GM23248 (cell line): ENCODE results near the gene SHCBP1L. TPM values are rescaled to one million over a fixed set of nuclear protein-coding genes. Genes with fewer than 3 reads are reported as not detected.

ENCODE experiments used
- DNase-seq: peaks from one replicate; pipeline ENCODE4 v3.0.0-alpha.2; 2015
- H2AFZ ChIP-seq: fragments of 200-600 bp; sonication (generic); 2 replicates; pipeline ENCODE4 v1.6.1; 2016; ENCODE audit warnings: antibody characterized with exemption
- H3F3A ChIP-seq: fragments of 200-600 bp; sonication (generic); 2 replicates; pipeline ENCODE4 v1.6.1; 2016; ENCODE audit warnings: mild to moderate bottlenecking, antibody characterized with exemption, mixed run types; ENCODE audit not compliant: insufficient read depth
- H3K27ac ChIP-seq: fragments of 200-600 bp; sonication (generic); 2 replicates; pipeline ENCODE4 v1.5.1; 2016; ENCODE audit warnings: mild to moderate bottlenecking
- H3K27me3 ChIP-seq: fragments of 200-600 bp; sonication (generic); replicated peaks from 2 replicates; pipeline ENCODE4 v1.6.1; 2016; ENCODE audit warnings: mild to moderate bottlenecking; ENCODE audit not compliant: insufficient read depth
- H3K36me3 ChIP-seq: fragments of 200-600 bp; sonication (generic); 2 replicates; pipeline ENCODE4 v1.6.1; 2016; ENCODE audit warnings: low read depth, mild to moderate bottlenecking
- H3K4me1 ChIP-seq: fragments of 200-600 bp; sonication (generic); 2 replicates; pipeline ENCODE4 v1.6.1; 2016; ENCODE audit warnings: mild to moderate bottlenecking; ENCODE audit not compliant: insufficient read depth
- H3K4me2 ChIP-seq: fragments of 200-600 bp; sonication (generic); one replicate; pipeline ENCODE4 v1.6.1; 2016; ENCODE audit warnings: mild to moderate bottlenecking; ENCODE audit not compliant: unreplicated experiment
- H3K4me3 ChIP-seq: fragments of 200-600 bp; sonication (generic); 2 replicates; pipeline ENCODE4 v1.5.1; 2016; ENCODE audit warnings: mild to moderate bottlenecking
- H3K79me2 ChIP-seq: fragments of 200-600 bp; sonication (generic); 2 replicates; pipeline ENCODE4 v1.6.1; 2016; ENCODE audit warnings: mild to moderate bottlenecking; ENCODE audit not compliant: insufficient read depth
- H3K9ac ChIP-seq: fragments of 200-600 bp; sonication (generic); 2 replicates; pipeline ENCODE4 v1.6.1; 2016; ENCODE audit warnings: mild to moderate bottlenecking
- H3K9me2 ChIP-seq: fragments of 200-600 bp; sonication (generic); 2 replicates; pipeline ENCODE4 v1.6.1; 2016; ENCODE audit warnings: mixed run types, mild to moderate bottlenecking, moderate library complexity; ENCODE audit not compliant: insufficient read depth
- H3K9me3 ChIP-seq: fragments of 200-600 bp; sonication (generic); one replicate; pipeline ENCODE4 v1.6.1; 2017; ENCODE audit warnings: low read depth
- H4K20me1 ChIP-seq: fragments of 200-600 bp; sonication (generic); 2 replicates; pipeline ENCODE4 v1.6.0; 2016; ENCODE audit not compliant: insufficient read depth
- EZH2 ChIP-seq: fragments of 200-600 bp; sonication (generic); IDR thresholded peaks from 2 replicates; pipeline ENCODE4 v1.6.1; 2018; ENCODE audit warnings: antibody characterized with exemption, mild to moderate bottlenecking; ENCODE audit not compliant: insufficient read depth, poor library complexity, severe bottlenecking
- EZH2phosphoT487 ChIP-seq: fragments of 200-600 bp; sonication (generic); IDR thresholded peaks from 2 replicates; pipeline ENCODE4 v1.6.1; 2018; ENCODE audit warnings: antibody characterized with exemption, moderate library complexity, mild to moderate bottlenecking, low read depth; ENCODE audit not compliant: insufficient read depth
- WGBS, 2 experiments: methylation state at CpG; one replicate each; pipeline ENCODE4 v1.1.6; 2015 to 2017; ENCODE audit warnings: low lambda C conversion rate in 2 of 2, low coverage in 1 of 2; ENCODE audit errors: missing lambda C conversion rate in 2 of 2; 5-methylcytosine and 5-hydroxymethylcytosine counted together
- in situ Hi-C: fragments of 300-500 bp; cut with MboI; formaldehyde crosslinking; loops from 2 replicates; pipeline ENCODE4 v1.15.0; 2020
- polyA plus RNA-seq: library from polyadenylated mRNA; unstranded; fragments of >200 nt; fragmentation: Nextera tagmentation; extraction: Ambion mirVana; gene quantifications from 2 replicates; pipeline ENCODE4 v1.2.1, GENCODE V29; 2016
- total RNA-seq: library from RNA; depleted of rRNA; stranded (reverse); fragments of >200 nt; shearing (Covaris generic); gene quantifications from 2 replicates; pipeline ENCODE4 v1.2.3, GENCODE V29; 2014

SHCBP1L gene
- total and polyA plus RNA-seq, 2 experiments from 2014 or later, result not detected

- in situ Hi-C loops, result no loop called here
- H3K9ac ChIP-seq, result no peak overlapping the region
- H3K79me2 ChIP-seq, result no peaks in the 10 kb centered on the region
- no peaks in the 10 kb centered on the region for H3K4me1 ChIP-seq
- WGBS, 2 experiments, result 88 to 89% methylated on average over 2 of the region's 2 CpGs
- H3K27ac ChIP-seq, result no peak overlapping the region
- no peaks in the 10 kb centered on the region for H3F3A ChIP-seq
- no peak overlapping the region for H3K4me2 ChIP-seq
- H4K20me1 ChIP-seq, result no peaks in the 10 kb centered on the region
- H3K27me3 ChIP-seq, result no peaks in the 10 kb centered on the region
- H3K9me2 ChIP-seq, result no peaks in the 10 kb centered on the region
- H3K4me3 ChIP-seq, result no peak overlapping the region
- TF ChIP-seq EZH2phosphoT487 (no peak), EZH2 (no peak)
- H3K9me3 ChIP-seq, result no peaks in the 10 kb centered on the region
- no peak for DNase-seq
- no peaks in the 10 kb centered on the region; the same call in 1 of the 2 replicates for H3K36me3 ChIP-seq
- no peak overlapping the region for H2AFZ ChIP-seq
Observed at GRCh38 chr1:182939413-182939812, 13.6 kb downstream of the SHCBP1L start.

DNA sequence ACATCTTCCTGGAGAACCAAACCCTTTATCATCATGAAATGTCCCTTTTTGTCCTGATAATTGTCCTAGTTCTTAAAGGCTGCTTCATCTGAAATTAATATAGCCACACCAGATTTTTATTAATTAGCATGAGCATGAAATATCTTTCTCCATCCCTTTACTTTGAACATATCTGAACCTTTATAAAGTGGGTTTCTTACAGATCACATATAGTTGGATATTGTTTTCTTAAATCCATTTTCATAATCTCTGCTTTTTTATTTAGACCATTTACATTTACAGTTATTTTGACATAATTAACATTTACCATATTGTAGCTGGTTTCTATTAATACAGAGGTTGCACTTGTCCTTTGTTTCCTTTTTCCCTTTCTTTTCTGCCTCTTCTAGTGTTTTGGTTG, 17.2 kb downstream of the SHCBP1L start:
- in situ Hi-C loops, result no loop called here
- Histone ChIP-seq H3K27ac (no peak overlapping the region), H3K9ac (no peak overlapping the region), H4K20me1 (no peaks in the 10 kb centered on the region), H3K4me3 (no peak overlapping the region), H3F3A (no peaks in the 10 kb centered on the region), H3K9me2 (no peaks in the 10 kb centered on the region), H3K4me1 (no peaks in the 10 kb centered on the region), H3K36me3 (no peaks in the 10 kb centered on the region; the same call in 1 of the 2 replicates), H3K79me2 (no peaks in the 10 kb centered on the region), H3K9me3 (no peaks in the 10 kb centered on the region), H3K4me2 (no peak overlapping the region), H3K27me3 (no peaks in the 10 kb centered on the region), H2AFZ (no peak overlapping the region)
- DNase-seq, result no peak
- TF ChIP-seq EZH2phosphoT487 (no peak), EZH2 (no peak)

- no peak overlapping the region for H3K4me2 ChIP-seq
- H3K4me3 ChIP-seq, result no peak overlapping the region
- no peaks in the 10 kb centered on the region; the same call in 1 of the 2 replicates for H3K36me3 ChIP-seq
- TF ChIP-seq EZH2phosphoT487 (no peak), EZH2 (no peak)
- H3K9me3 ChIP-seq, result no peaks in the 10 kb centered on the region
- no peak overlapping the region for H3K27ac ChIP-seq
- no peaks in the 10 kb centered on the region for H4K20me1 ChIP-seq
- H2AFZ ChIP-seq, result no peak overlapping the region
- no peaks in the 10 kb centered on the region for H3K4me1 ChIP-seq
- no peaks in the 10 kb centered on the region for H3K79me2 ChIP-seq
- no peaks in the 10 kb centered on the region for H3K9me2 ChIP-seq
- in situ Hi-C loops, result no loop called here
- H3K27me3 ChIP-seq, result no peaks in the 10 kb centered on the region
- no peak overlapping the region for H3K9ac ChIP-seq
- 18 to 19% methylated on average over 1 of the region's 1 CpG for WGBS, 2 experiments
- no peak for DNase-seq
- H3F3A ChIP-seq, result no peaks in the 10 kb centered on the region
Observed at GRCh38 chr1:182930985-182931384, 22.0 kb downstream of the SHCBP1L start.

DNA sequence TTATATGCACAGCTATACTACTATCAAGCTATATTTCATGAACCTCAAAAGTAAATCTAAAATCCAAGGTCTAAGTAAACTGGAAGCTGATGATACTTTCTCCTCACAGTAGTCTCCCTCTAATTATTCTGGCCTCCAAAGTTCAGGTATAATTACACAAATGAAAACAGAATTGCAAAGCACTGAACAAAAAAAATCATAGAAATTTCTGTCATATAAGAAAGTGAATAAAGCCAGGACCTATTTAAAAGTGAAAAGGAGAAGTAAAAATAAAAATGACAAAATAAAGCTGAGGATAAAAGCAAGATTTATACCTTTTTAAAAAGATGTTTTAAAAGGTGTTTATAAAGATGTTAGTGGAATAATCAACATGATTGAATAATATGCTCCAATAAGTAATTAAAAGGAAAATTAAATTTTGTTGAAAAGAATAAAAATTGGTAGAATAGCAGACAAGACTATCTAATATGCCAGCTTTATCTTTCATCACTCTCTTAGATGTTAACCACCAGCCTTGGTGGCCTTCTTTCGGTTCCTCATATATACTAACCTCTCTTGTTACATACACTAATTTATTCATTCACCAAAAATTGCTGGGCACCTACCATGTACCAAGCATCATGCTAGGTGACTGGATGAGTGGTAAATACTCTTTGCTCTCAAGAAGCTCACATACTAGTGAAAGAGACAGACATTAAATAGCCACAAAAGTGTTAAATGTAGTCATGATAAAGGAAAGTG, 25.1 kb downstream of the SHCBP1L start:
- Histone ChIP-seq H3K4me1 (no peaks in the 10 kb centered on the region), H3F3A (no peaks in the 10 kb centered on the region), H3K36me3 (no peaks in the 10 kb centered on the region), H3K79me2 (no peaks in the 10 kb centered on the region), H3K4me3 (no peak overlapping the region), H4K20me1 (no peaks in the 10 kb centered on the region), H2AFZ (no peak overlapping the region), H3K9me2 (no peaks in the 10 kb centered on the region), H3K9ac (no peak overlapping the region), H3K4me2 (no peak overlapping the region), H3K9me3 (no peaks in the 10 kb centered on the region), H3K27me3 (0 out of 2 replicates have a peak, but pooled peaks cover 3% of the 10 kb centered on the region), H3K27ac (no peak overlapping the region)
- in situ Hi-C loops, result no loop called here
- TF ChIP-seq EZH2 (no peak), EZH2phosphoT487 (no peak)
- 77 to 94% methylated on average over 1 of the region's 1 CpG for WGBS, 2 experiments
- DNase-seq, result no peak
